K562 (cell line): ENCODE measurements around the gene CERS6. TPM values are rescaled to one million over a fixed set of nuclear protein-coding genes. Genes with fewer than 3 reads are reported as not detected.
A peak's percentile ranks its signal among the peaks of the same experiment; 100 is the strongest.

Experiments
- ATAC-seq: fragments of 200-7000 bp; cut with Tn5 transposase; 3 replicates; pipeline ENCODE4 v1.9.1; 2020; ENCODE audit warnings: moderate library complexity
- BruUV-seq: library from RNA; stranded (reverse); fragments of 400-500 nt; replicated peaks from 2 replicates; lab custom pipeline; 2021; lab: Mats Ljungman, UMichigan
- CTCF ChIA-PET: fragments of 300-600 bp; formaldehyde crosslinking; extraction: SDS; loops from one replicate; lab custom pipeline; 2021; ENCODE audit warnings: low intra/inter-chr PET ratio; lab: Yijun Ruan, JAX
- POLR2A ChIA-PET: fragments of 300-600, 350-650 bp; sonication (Branson Sonifier 250); formaldehyde crosslinking; extraction: SDS; loops from one replicate; lab custom pipeline; 2021; ENCODE audit warnings: antibody characterized with exemption, inconsistent platforms; lab: Yijun Ruan, JAX
- DNase-seq, 4 experiments: peaks; one replicate each; pipeline versions ENCODE4 v3.0.0 to v3.0.0-alpha.2; 2011 to 2018; ENCODE audit warnings: low spot score in 3 of 4, mixed read lengths in 3 of 4; ENCODE audit errors: extremely low read depth in 1 of 4
- FAIRE-seq: peaks from 2 replicates; lab custom pipeline; 2011; peaks lifted over from hg19 to GRCh38; lab: Jason Lieb, UNC
- H2AFZ ChIP-seq: 2 replicates; pipeline ENCODE4 v1.6.0; 2011; ENCODE audit warnings: low read depth, low read length, control low read depth, inconsistent platforms
- H3K27ac ChIP-seq: fragments of 200-600 bp; 3 replicates; pipeline ENCODE4 v1.8.0; 2011; ENCODE audit warnings: low read depth, mild to moderate bottlenecking, control low read depth, inconsistent platforms, low read length, moderate library complexity, mixed read lengths; ENCODE audit errors: extremely low read depth
- H3K27me3 ChIP-seq, 2 experiments: fragments of 300-600 bp in 1 of 2; 2 replicates in 1 of 2; 3 replicates in 1 of 2; pipeline versions ENCODE4 v1.6.0 to v1.8.0; 2011; ENCODE audit warnings: inconsistent platforms in 2 of 2, low read length in 2 of 2, mild to moderate bottlenecking in 1 of 2, mixed read lengths in 1 of 2, moderate library complexity in 1 of 2; ENCODE audit not compliant: control insufficient read depth in 2 of 2, insufficient read depth in 2 of 2
- H3K36me3 ChIP-seq: fragments of 300-600 bp; 3 replicates; pipeline ENCODE4 v1.8.0; 2011; ENCODE audit warnings: mild to moderate bottlenecking, low read length, inconsistent platforms; ENCODE audit not compliant: control insufficient read depth, insufficient read depth
- H3K4me1 ChIP-seq, 2 experiments: fragments of 200-600 bp in 1 of 2; replicated peaks in 1 of 2; 2 replicates in 1 of 2; 3 replicates in 1 of 2; pipeline versions ENCODE4 v1.5.1 to v1.8.0; 2011; ENCODE audit warnings: inconsistent platforms in 2 of 2, low read length in 2 of 2, mild to moderate bottlenecking in 1 of 2, mixed read lengths in 1 of 2, moderate library complexity in 1 of 2; ENCODE audit not compliant: control insufficient read depth in 2 of 2, insufficient read depth in 2 of 2
- H3K4me2 ChIP-seq: 2 replicates; pipeline ENCODE4 v1.6.1; 2011; ENCODE audit warnings: low read length, control low read depth, inconsistent platforms, mixed read lengths; ENCODE audit not compliant: insufficient read depth
- H3K4me3 ChIP-seq: fragments of 200-600 bp; sonication (generic), shearing (Covaris generic); 2 replicates; pipeline ENCODE4 v1.5.1; 2016; ENCODE audit warnings: control low read depth, inconsistent platforms
- H3K79me2 ChIP-seq: fragments of 200-600 bp; 3 replicates; pipeline ENCODE4 v1.8.0; 2011; ENCODE audit warnings: low read length, inconsistent platforms; ENCODE audit not compliant: control insufficient read depth, insufficient read depth
- H3K9ac ChIP-seq, 2 experiments: 2 replicates each; pipeline versions ENCODE4 v1.6.0 to v1.6.1; 2011; ENCODE audit warnings: low read depth in 2 of 2, low read length in 2 of 2, control low read depth in 1 of 2, inconsistent platforms in 1 of 2, mild to moderate bottlenecking in 1 of 2, mixed read lengths in 1 of 2; ENCODE audit not compliant: insufficient read depth in 1 of 2
- H3K9me1 ChIP-seq: one replicate; pipeline ENCODE4 v1.6.0; 2011; ENCODE audit warnings: inconsistent platforms, mild to moderate bottlenecking, low read length, moderate library complexity; ENCODE audit not compliant: control insufficient read depth, insufficient read depth
- H3K9me3 ChIP-seq: replicated peaks from 2 replicates; pipeline ENCODE4 v1.5.1; 2011; ENCODE audit warnings: low read depth, low read length, inconsistent platforms; ENCODE audit not compliant: control insufficient read depth, insufficient read depth
- H4K20me1 ChIP-seq: replicated peaks from 2 replicates; pipeline ENCODE4 v1.6.1; 2011; ENCODE audit warnings: low read length, inconsistent platforms, mixed read lengths; ENCODE audit not compliant: control insufficient read depth, insufficient read depth
- BCOR ChIP-seq: fragments of 450-650 bp; IDR thresholded peaks from 2 replicates; pipeline ENCODE4 v1.6.1; 2016
- CBFA2T3 ChIP-seq: fragments of 450-650 bp; IDR thresholded peaks from 2 replicates; pipeline ENCODE4 v1.6.1; 2017
- CEBPB ChIP-seq: fragments of 450-650 bp; IDR thresholded peaks from 2 replicates; pipeline ENCODE4 v1.6.1; 2016; ENCODE audit warnings: missing genetic modification characterization, missing compliant biosample characterization
- KLF10 ChIP-seq: fragments of 250-450 bp; sonication (Bioruptor Pico); IDR thresholded peaks from 2 replicates; pipeline ENCODE4 v1.6.1; 2021; ENCODE audit warnings: matching md5 sums
- RB1 ChIP-seq: fragments of 450-650 bp; IDR thresholded peaks from 2 replicates; pipeline ENCODE4 v1.6.1; 2017; ENCODE audit warnings: low read depth, mild to moderate bottlenecking
- STAT5A ChIP-seq: IDR thresholded peaks from 2 replicates; pipeline ENCODE4 v1.6.1; 2012; ENCODE audit warnings: low read length, inconsistent platforms, borderline replicate concordance
- TRIM24 ChIP-seq, 2 experiments: fragments of 450-650 bp; IDR thresholded peaks; 2 replicates each; pipeline ENCODE4 v1.6.1; 2016
- ZNF12 ChIP-seq: sonication (generic); formaldehyde crosslinking; IDR thresholded peaks from 2 replicates; pipeline ENCODE4 v1.4.0; 2020; ENCODE audit warnings: mild to moderate bottlenecking, missing genetic modification reagents
- ZNF75A ChIP-seq: fragments of 450-650 bp; formaldehyde crosslinking; IDR thresholded peaks from 2 replicates; pipeline ENCODE4 v1.4.0; 2020; ENCODE audit warnings: mild to moderate bottlenecking
- ZNF77 ChIP-seq: fragments of 250-450 bp; sonication (Bioruptor Pico); IDR thresholded peaks from 2 replicates; pipeline ENCODE4 v1.5.0; 2020
- WGBS: fragments of 100-300 bp; shearing (Covaris generic); methylation state at CpG from one replicate; pipeline ENCODE4 v1.1.6; 2016; ENCODE audit warnings: low coverage, mixed read lengths; ENCODE audit not compliant: insufficient coverage; ENCODE audit errors: missing lambda C conversion rate; 5-methylcytosine and 5-hydroxymethylcytosine counted together
- in situ Hi-C: fragments of 300-500 bp; cut with MboI; formaldehyde crosslinking; loops from 4 replicates; pipeline ENCODE4 v1.15.0; 2018; ENCODE audit warnings: inconsistent platforms, mixed read lengths
- intact Hi-C: fragments of 100-400 bp; cut with micrococcal nuclease; formaldehyde crosslinking; loops from 2 replicates; pipeline ENCODE4 v1.14.2; 2022
- polyA plus RNA-seq, 8 experiments: library from polyadenylated mRNA; depleted of rRNA in 4 of 8; stranded (reverse) in 5 of 8; unstranded in 3 of 8; fragments of >200 nt; fragmentation: Nextera tagmentation in 2 of 8; fragmentation: Illumina TruSeq in 1 of 8; extraction: Ambion mirVana in 2 of 8; extraction: Trizol in 1 of 8; gene quantifications; 2 replicates each; pipeline versions ENCODE4 v1.2.1 to v1.2.3, GENCODE V29; 2011 to 2014; ENCODE audit warnings: inconsistent platforms in 1 of 8, missing spikeins in 1 of 8
- total RNA-seq, 7 experiments: library from RNA; depleted of rRNA in 6 of 7; stranded (reverse); fragments of >200 nt in 6 of 7; fragmentation: Illumina TruSeq in 2 of 7; extraction: Trizol in 2 of 7; gene quantifications; 2 replicates each; pipeline versions ENCODE4 v1.2.1 to v1.2.3, GENCODE V29; 2011 to 2021; ENCODE audit warnings: low replicate concordance in 1 of 7
- TF ChIP-seq, protein P1 (sequence below): sonication (generic); formaldehyde crosslinking; IDR thresholded peaks from 2 replicates; pipeline ENCODE4 v1.8.1; 2023; ENCODE audit warnings: mild to moderate bottlenecking, missing genetic modification reagents

CERS6 gene
- total and polyA plus RNA-seq, 9 of the 15 experiments (the other 6 are each of a cell fraction or from before 2014, with no cell fraction given) = 1.6 to 13.6 (median 11.4) TPM

DNA sequence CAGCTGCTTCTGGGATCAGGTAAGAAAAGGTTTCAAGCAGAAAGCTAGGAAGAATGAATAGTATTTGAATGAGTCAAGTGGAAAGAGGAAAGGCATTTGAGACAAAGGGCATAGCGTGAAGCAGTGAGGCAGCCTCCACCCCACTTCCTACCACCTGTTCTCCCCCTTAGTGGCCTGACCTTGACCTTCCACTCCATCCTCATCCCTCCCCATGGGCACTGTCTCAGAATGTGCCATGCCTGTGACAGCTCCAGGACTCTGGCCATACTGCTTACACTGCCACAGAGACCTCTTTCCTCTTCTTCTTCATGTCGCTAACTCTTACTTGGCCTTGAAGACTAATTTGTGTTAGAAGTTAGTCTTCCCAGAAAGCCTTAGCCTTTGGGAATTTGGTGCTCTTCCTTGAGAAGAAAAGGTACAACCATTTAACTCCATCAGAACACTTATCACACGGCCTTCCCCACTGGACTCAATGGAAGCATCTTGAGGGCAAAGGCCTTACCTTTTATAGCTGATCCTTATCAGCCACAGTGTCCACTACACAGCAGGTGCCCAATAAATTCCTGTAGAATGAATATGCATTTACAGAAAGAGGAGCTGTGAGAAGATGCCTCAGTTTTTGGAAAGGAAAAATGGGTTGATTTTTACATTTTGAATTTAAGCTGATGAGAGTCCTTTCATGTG lies 331.2 kb downstream of the CERS6 start (continued):
- TF ChIP-seq ZNF75A (CRISPR knock-in tag) (no peak), RB1 (no peak), BCOR (0 out of 2 replicates have a peak, but pooled peaks have one; percentile 11), TRIM24 (IDR thresholded peaks at IDR 0.05) (no peak), KLF10 (CRISPR knock-in tag) (no peak)
- TF ChIP-seq, protein P1, sequence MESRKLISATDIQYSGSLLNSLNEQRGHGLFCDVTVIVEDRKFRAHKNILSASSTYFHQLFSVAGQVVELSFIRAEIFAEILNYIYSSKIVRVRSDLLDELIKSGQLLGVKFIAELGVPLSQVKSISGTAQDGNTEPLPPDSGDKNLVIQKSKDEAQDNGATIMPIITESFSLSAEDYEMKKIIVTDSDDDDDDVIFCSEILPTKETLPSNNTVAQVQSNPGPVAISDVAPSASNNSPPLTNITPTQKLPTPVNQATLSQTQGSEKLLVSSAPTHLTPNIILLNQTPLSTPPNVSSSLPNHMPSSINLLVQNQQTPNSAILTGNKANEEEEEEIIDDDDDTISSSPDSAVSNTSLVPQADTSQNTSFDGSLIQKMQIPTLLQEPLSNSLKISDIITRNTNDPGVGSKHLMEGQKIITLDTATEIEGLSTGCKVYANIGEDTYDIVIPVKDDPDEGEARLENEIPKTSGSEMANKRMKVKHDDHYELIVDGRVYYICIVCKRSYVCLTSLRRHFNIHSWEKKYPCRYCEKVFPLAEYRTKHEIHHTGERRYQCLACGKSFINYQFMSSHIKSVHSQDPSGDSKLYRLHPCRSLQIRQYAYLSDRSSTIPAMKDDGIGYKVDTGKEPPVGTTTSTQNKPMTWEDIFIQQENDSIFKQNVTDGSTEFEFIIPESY = no peak

DNA sequence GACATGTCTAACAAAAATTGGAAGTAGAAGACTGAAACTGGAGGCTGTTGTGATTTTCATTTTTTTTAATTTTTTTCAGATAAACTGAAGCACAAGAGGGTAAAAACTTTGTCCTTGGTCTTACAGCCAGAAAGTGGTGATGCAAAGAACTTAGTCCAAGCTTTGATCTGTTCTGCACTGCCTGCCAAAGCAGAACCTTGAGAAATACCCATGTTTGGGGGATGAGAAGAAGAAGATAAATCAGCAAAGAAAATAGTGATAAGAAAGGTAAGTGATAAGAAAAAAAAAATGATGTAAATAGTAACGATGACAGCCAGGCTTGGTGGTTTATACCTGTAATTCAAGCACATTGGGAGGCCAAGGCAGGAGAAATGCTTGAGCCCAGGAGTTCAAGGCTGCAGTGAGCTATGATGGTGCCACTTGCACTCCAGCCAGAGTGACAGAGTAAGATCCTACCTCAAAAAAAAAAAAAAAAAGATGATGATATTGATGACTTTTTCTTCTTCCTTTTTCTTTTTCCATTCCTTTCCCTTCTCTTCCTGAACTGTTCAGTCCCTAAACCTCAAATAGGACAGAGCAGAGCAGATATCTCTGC lies 331.8 kb downstream of the CERS6 start:
- no peaks in the 10 kb centered on the region for H3K27me3 ChIP-seq
- no peaks in the 10 kb centered on the region for H3K4me1 ChIP-seq
- intact Hi-C loops (no loop called here), in situ Hi-C loops (no loop called here)
- no TSS peak for BruUV-seq
- no peaks in the 10 kb centered on the region for H3K36me3 ChIP-seq
- no peaks in the 10 kb centered on the region for H3K79me2 ChIP-seq
- DNase-seq (no peak), ATAC-seq (no peak), FAIRE-seq (no peak)
- no peaks in the 10 kb centered on the region for H3K9me3 ChIP-seq
- CTCF ChIA-PET = no interaction called here
- POLR2A ChIA-PET = interaction anchor here (1.1 kb wide), 1 partner anchor 60 kb away, joined by 3 read pairs; no protein-coding TSS in a partner anchor
- no peaks in the 10 kb centered on the region for H4K20me1 ChIP-seq
- 30% methylated on average over 1 of the region's 1 CpG for WGBS
- H3K9ac ChIP-seq = no peak overlapping the region
- TF ChIP-seq ZNF77 (CRISPR knock-in tag) (no peak), ZNF12 (no peak), STAT5A (no peak), CEBPB (tag) (no peak), CBFA2T3 (no peak)
- no peak overlapping the region for H3K4me3 ChIP-seq
- no peak overlapping the region for H3K4me2 ChIP-seq
- H3K9me1 ChIP-seq = no peaks in the 10 kb centered on the region
- no peak overlapping the region for H2AFZ ChIP-seq
- no peak overlapping the region for H3K27ac ChIP-seq
